GM19193 (cell line): ENCODE data around the gene STK24.

ENCODE experiments used
- POLR2A ChIP-seq: IDR thresholded peaks from 4 replicates; pipeline ENCODE4 v1.6.1; 2011; ENCODE audit not compliant: insufficient read depth, insufficient read length; ENCODE audit errors: extremely low read depth

Gene STK24

GRCh38 chr13:98483601-98484288 lies 93.2 kb downstream of the STK24 start:
- no peak for TF ChIP-seq POLR2A

- no peak for TF ChIP-seq POLR2A
Measured at GRCh38 chr13:98482476-98483444, 94.1 kb downstream of the STK24 start.

GRCh38 chr13:98480915-98481877 lies 95.7 kb downstream of the STK24 start:
- no peak for TF ChIP-seq POLR2A

DNA sequence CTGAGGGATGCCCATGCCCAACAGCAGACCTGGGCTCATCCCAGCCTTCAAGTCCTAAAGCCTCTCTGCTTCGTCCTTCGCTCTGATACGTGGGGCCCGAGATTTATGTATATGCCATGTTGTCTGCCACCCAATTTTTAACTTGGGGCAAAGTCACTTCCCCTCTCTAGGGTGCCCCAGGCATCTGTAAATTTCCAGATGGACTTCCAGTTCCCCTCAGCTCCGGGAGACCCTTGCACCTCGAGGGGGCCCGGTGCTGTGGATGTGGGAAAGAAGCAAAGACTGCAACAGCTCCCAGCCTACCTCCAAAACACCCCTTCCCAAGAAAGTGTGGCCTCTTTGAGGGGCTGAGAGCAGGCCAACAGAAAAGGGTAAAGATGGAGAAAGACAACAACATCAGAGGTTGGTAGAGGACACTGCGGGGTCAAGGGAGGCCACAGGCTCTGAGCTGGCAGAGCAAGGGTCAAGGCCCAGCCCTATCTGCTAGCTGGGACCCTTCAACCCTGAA lies 97.4 kb downstream of the STK24 start:
- TF ChIP-seq POLR2A, result no peak

DNA sequence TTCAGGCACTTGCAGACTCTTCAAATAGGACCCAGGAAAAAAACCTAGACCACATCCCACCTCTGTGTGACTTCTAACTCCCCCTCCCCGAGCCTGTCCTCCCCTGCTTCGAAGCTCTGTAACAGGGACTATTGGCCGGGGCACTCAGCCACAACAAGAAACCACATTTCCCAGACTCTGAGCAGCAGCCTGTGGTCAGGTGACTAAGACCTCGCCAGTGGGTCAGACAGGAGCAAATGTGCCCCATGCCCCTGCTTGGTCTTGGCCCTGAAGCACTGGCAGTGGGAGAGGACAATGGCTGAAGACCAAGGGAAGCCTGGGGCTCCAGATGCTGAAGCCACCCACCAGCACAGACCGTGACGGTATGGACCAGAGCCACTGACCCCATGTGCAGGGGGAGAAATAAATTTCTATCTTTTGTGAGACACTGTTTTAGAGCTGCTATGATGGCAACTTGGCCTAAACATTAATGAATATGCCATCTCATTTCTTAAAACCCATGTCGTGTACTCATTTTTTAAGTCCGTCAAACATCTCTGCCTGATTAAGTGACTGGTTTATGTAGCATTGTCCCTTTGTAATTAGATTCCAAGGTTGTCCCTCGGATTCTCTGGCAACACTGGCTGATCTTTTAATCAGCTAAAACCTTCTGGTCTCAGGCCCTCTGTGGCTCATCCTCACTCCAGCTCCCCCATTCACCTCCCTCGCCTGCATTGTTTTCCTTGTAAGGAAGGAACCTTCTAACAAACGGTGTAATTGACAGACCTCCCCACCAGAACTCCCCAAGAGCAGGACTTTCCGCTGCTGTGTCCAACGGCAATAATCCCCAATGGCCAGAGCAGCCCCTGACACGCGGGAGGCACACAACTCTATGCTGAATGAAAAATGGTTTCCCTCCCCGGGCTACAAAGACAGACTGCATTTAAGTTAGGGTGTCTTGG lies 98.4 kb downstream of the STK24 start:
- no peak for TF ChIP-seq POLR2A

- TF ChIP-seq POLR2A, result peak; percentile 46
Measured at GRCh38 chr13:98476538-98476966, 100.4 kb downstream of the STK24 start.

DNA sequence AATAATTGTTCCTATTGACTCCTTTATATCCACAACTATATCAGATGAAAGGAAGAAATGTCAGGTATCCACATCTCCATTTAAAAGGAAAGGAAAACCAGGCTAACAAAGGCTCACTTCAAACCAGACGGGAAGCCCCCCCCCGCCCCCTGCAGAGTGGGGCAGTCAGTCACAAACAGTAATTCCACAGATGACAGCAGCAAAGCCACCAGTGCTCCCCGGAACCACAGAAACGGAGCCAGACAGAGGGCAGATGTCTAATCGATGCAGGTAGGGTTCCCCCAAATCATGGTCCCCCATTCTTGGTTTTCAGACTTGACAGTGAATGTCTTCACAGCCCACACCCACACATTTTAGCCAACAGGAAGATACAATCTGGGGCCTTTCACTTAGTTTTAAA lies 100.8 kb downstream of the STK24 start:
- no peak for TF ChIP-seq POLR2A

DNA sequence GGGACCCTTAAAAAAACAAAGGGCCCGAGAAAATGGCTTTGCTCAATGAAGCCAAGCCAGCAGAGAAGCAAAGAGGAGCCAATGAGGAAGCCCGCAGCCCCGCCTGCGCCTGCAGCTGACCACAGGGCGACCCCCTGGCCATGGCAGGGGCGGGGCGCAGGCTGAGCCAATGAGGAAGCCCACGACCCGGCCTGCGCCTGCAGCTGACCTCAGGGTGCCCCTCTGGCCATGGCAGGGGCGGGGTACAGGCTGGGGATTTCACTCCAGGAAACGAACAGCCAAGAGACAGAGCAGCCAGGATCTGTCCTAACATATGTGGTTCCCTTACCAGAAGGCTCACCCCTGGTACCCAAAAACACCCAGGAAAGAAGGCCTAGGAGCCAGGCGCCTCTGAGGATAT lies 101.4 kb downstream of the STK24 start:
- no peak for TF ChIP-seq POLR2A

- TF ChIP-seq POLR2A, result no peak
Measured at GRCh38 chr13:98474761-98475160, 102.1 kb downstream of the STK24 start.

- TF ChIP-seq POLR2A, result no peak
Measured at GRCh38 chr13:98474292-98474691, 102.6 kb downstream of the STK24 start.

GRCh38 chr13:98473788-98474144 lies 103.1 kb downstream of the STK24 start:
- TF ChIP-seq POLR2A, result no peak

DNA sequence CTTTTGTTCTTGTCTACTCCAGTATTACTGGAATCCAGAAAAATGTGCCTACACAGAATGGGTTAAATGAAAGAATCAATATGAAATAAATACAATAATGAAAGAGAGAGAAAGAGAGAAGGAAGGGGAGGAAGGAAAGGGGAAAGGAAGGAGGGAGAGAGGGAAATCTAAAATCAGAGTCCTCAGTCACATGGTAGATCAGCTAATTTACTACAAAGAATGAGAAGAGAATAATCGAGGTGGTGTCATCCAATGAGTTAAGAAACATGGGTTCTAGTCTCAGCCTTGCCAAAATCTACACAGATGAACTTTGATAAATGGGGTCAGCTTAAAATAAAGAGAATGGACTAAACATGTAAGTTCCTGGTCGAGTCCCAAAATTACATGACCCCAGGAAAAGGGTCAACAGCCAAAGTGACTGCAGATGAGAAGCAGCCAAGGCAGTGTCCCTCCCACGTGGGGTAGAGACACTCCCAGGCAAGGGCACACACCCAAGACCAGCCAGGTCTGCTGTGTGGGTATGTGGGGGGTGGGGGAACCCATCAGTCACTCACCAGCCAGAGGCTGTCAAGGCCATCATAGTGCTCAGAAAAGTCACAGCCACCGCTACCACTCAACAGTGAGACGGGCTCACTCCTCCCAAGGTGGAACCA lies 103.6 kb downstream of the STK24 start:
- no peak for TF ChIP-seq POLR2A

DNA sequence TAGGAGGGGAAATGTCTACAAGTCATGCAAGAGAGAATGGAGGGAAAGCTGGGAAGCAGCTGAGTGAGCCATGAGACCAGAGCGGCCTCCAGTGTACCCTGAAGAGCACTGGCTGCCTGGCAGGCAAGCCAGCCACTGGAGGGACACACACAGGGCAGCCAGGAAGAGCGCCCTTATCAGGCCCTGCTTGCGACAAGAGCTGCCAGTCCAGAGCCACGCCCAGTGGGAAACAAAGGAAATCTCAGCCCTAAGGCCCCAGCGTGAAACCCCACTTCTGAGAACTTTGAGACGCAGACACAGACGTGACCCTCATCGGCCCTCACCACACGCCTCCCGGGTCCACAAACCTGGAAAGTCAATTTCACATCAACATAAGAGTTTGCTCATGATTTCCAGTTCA lies 105.0 kb downstream of the STK24 start:
- no peak for TF ChIP-seq POLR2A
